ENCODE measurements around the gene ZIM2. TPM values are rescaled to one million over a fixed set of nuclear protein-coding genes. Genes with fewer than 3 reads are reported as not detected.

Gene ZIM2
- total and polyA plus RNA-seq, 10 of the 15 experiments (the other 5 are each of a cell fraction or from before 2014, with no cell fraction given), result not detected

- Histone ChIP-seq H3K27ac (ENCODE audit: control insufficient read depth, insufficient read depth) (no peak overlapping the region), H4K20me1 (ENCODE audit: control insufficient read depth, insufficient read depth) (no peaks in the 10 kb centered on the region), H3K27me3 (replicated peaks in 1 of 2; ENCODE audit: control insufficient read depth in 2 of 2, insufficient read depth in 2 of 2, low read length in 1 of 2) (no peaks in the 10 kb centered on the region), H3K4me3 (no peak overlapping the region), H3K9me3 (replicated peaks; ENCODE audit: control insufficient read depth, insufficient read depth, low read length) (no peaks in the 10 kb centered on the region; the same call in 2 of the 3 replicates), H3K79me2 (ENCODE audit: control insufficient read depth, insufficient read depth, low read length) (no peaks in the 10 kb centered on the region), H3K36me3 (ENCODE audit: control insufficient read depth in 2 of 2, insufficient read depth in 2 of 2, low read length in 1 of 2) (no peaks in the 10 kb centered on the region), H2AFZ (ENCODE audit: control insufficient read depth, low read depth, low read length) (no peak overlapping the region), H3K4me2 (ENCODE audit: control insufficient read depth, insufficient read depth) (no peak overlapping the region), H3K9ac (ENCODE audit: control insufficient read depth, insufficient read depth, low read length) (no peak overlapping the region), H3K4me1 (ENCODE audit: control insufficient read depth, insufficient read depth, low read length) (no peaks in the 10 kb centered on the region)
- no TSS peak for BruUV-seq (replicated peaks)
- intact Hi-C loops (cut with micrococcal nuclease; ENCODE audit: unreplicated experiment) (no loop called here), in situ Hi-C loops (cut with MboI) (no loop called here)
- CTCF ChIA-PET, result no interaction called here
- DNase-seq (ENCODE audit: low read depth, low spot score) (no peak), FAIRE-seq (no peak), ATAC-seq (no peak)
- SMC1A ChIA-PET (ENCODE audit: uncharacterized antibody, unreplicated experiment), result no interaction called here
- RAD21 ChIA-PET (ENCODE audit: unreplicated experiment), result no interaction called here
- POLR2A ChIA-PET, result no interaction called here
- WGBS (ENCODE audit: insufficient coverage, insufficient replicate concordance, low lambda C conversion rate, missing lambda C conversion rate), result 0% methylated on average over 3 of the region's 3 CpGs
- TF ChIP-seq ATF7 (IDR thresholded peaks at IDR 0.05; ENCODE audit: low read depth) (no peak), ETV6 (conservative IDR thresholded peaks at IDR 0.05 in 1 of 2, IDR thresholded peaks at IDR 0.05 in 1 of 2; ENCODE audit: borderline replicate concordance in 1 of 2, low read depth in 1 of 2) (no peak), ESRRA (IDR thresholded peaks at IDR 0.05; ENCODE audit: low read length) (no peak), E4F1 (IDR thresholded peaks at IDR 0.05; ENCODE audit: borderline replicate concordance, partially characterized antibody) (no peak)
Measured at GRCh38 chr19:56740501-56740900, 100.0 kb downstream of the ZIM2 start.

GRCh38 chr19:56736571-56736970 lies 104.0 kb downstream of the ZIM2 start:
- H3K9me3 ChIP-seq (replicated peaks; ENCODE audit: control insufficient read depth, insufficient read depth, low read length), result no peaks in the 10 kb centered on the region; the same call in 2 of the 3 replicates
- no peak for FAIRE-seq
- ChIA-PET RAD21 (ENCODE audit: unreplicated experiment) (no interaction called here), POLR2A (no interaction called here), SMC1A (ENCODE audit: uncharacterized antibody, unreplicated experiment) (no interaction called here), CTCF (no interaction called here)
- H3K9ac ChIP-seq (ENCODE audit: control insufficient read depth, insufficient read depth, low read length), result no peak overlapping the region
- no peak for TF ChIP-seq HCFC1 (IDR thresholded peaks at IDR 0.05; ENCODE audit: low read length)
- no peak for TF ChIP-seq ATF7 (IDR thresholded peaks at IDR 0.05; ENCODE audit: low read depth)
- no peak for TF ChIP-seq STAT3 (IDR thresholded peaks at IDR 0.05; ENCODE audit: low read depth, low read length)
- no peak for TF ChIP-seq SKIL (IDR thresholded peaks at IDR 0.05; ENCODE audit: low read depth, poor library complexity, severe bottlenecking)
- no peak for TF ChIP-seq MYC (IDR thresholded peaks at IDR 0.05; ENCODE audit: insufficient read depth, insufficient read length, insufficient replicate concordance, low read length, severe bottlenecking)
- no peak for TF ChIP-seq CREM (IDR thresholded peaks at IDR 0.05; ENCODE audit: low read depth)
- in situ Hi-C loops (cut with MboI), result no loop called here
- no peaks in the 10 kb centered on the region for H3K4me1 ChIP-seq (ENCODE audit: control insufficient read depth, insufficient read depth, low read length)
- H3K27me3 ChIP-seq (replicated peaks in 1 of 2; ENCODE audit: control insufficient read depth in 2 of 2, insufficient read depth in 2 of 2, low read length in 1 of 2), result no peaks in the 10 kb centered on the region
- intact Hi-C loops (cut with micrococcal nuclease; ENCODE audit: unreplicated experiment), result no loop called here
- ATAC-seq, result no peak
- no peak overlapping the region for H2AFZ ChIP-seq (ENCODE audit: control insufficient read depth, low read depth, low read length)
- H3K4me3 ChIP-seq, result no peak overlapping the region
- H3K4me2 ChIP-seq (ENCODE audit: control insufficient read depth, insufficient read depth), result no peak overlapping the region
- H3K36me3 ChIP-seq (ENCODE audit: control insufficient read depth in 2 of 2, insufficient read depth in 2 of 2, low read length in 1 of 2), result no peaks in the 10 kb centered on the region
- no peak for DNase-seq (ENCODE audit: low read depth, low spot score)
- no TSS peak for BruUV-seq (replicated peaks)
- WGBS (ENCODE audit: insufficient coverage, insufficient replicate concordance, low lambda C conversion rate, missing lambda C conversion rate), result 68% methylated on average over 6 of the region's 6 CpGs
- no peaks in the 10 kb centered on the region for H4K20me1 ChIP-seq (ENCODE audit: control insufficient read depth, insufficient read depth)
- no peak overlapping the region for H3K27ac ChIP-seq (ENCODE audit: control insufficient read depth, insufficient read depth)
- H3K79me2 ChIP-seq (ENCODE audit: control insufficient read depth, insufficient read depth, low read length), result no peaks in the 10 kb centered on the region
